HepG2 (cell line): ENCODE data around the gene JAKMIP2. TPM values are rescaled to one million over a fixed set of nuclear protein-coding genes. Genes with fewer than 3 reads are reported as not detected.

Experiments used
- DDIT3 ChIP-seq: sonication (generic); formaldehyde crosslinking; IDR thresholded peaks from 2 replicates; pipeline ENCODE4 v1.4.0; 2020; ENCODE audit warnings: mild to moderate bottlenecking, missing genetic modification reagents
- FOXP1 ChIP-seq, 2 experiments: fragments of 450-650 bp in 1 of 2; IDR thresholded peaks; 2 replicates each; pipeline ENCODE4 v1.6.1; 2017 to 2018; ENCODE audit warnings: antibody characterized with exemption in 1 of 2
- GATAD2A ChIP-seq: IDR thresholded peaks from 2 replicates; pipeline ENCODE4 v1.6.1; 2016
- MYC ChIP-seq: sonication (generic); formaldehyde crosslinking; IDR thresholded peaks from 2 replicates; pipeline ENCODE4 v1.9.0; 2021; ENCODE audit warnings: missing genetic modification reagents, borderline replicate concordance
- RARA ChIP-seq: IDR thresholded peaks from 2 replicates; pipeline ENCODE4 v1.6.1; 2016; ENCODE audit warnings: missing genetic modification reagents, missing compliant biosample characterization
- RERE ChIP-seq: IDR thresholded peaks from 2 replicates; pipeline ENCODE4 v1.6.1; 2016; ENCODE audit warnings: low read depth, missing genetic modification reagents, missing compliant biosample characterization
- SATB2 ChIP-seq: sonication (generic); formaldehyde crosslinking; IDR thresholded peaks from 2 replicates; pipeline ENCODE4 v1.5.0; 2020; ENCODE audit warnings: missing genetic modification reagents
- SETDB1 ChIP-seq: sonication (generic); formaldehyde crosslinking; IDR thresholded peaks from 2 replicates; pipeline ENCODE4 v1.5.1; 2020; ENCODE audit warnings: missing genetic modification reagents, mild to moderate bottlenecking, borderline replicate concordance
- SSRP1 ChIP-seq: IDR thresholded peaks from 2 replicates; pipeline ENCODE4 v1.6.1; 2016; ENCODE audit warnings: control low read depth
- TAF15 ChIP-seq: fragments of 200-400 bp; formaldehyde crosslinking; IDR thresholded peaks from one replicate; pipeline ENCODE4 v1.6.1; 2018; ENCODE audit warnings: mild to moderate bottlenecking, low read depth, low read length; ENCODE audit not compliant: poor library complexity, severe bottlenecking
- YY1 ChIP-seq: IDR thresholded peaks from 2 replicates; pipeline ENCODE4 v1.6.1; 2011; ENCODE audit warnings: low read length, low read depth, moderate library complexity, mild to moderate bottlenecking; ENCODE audit not compliant: insufficient read depth, insufficient replicate concordance
- ZNF225 ChIP-seq: sonication (generic); formaldehyde crosslinking; IDR thresholded peaks from 2 replicates; pipeline ENCODE4 v1.4.0; 2020; ENCODE audit warnings: mild to moderate bottlenecking, missing genetic modification reagents
- ZNF232 ChIP-seq: sonication (generic); formaldehyde crosslinking; IDR thresholded peaks from 2 replicates; pipeline ENCODE4 v1.4.0; 2020; ENCODE audit warnings: missing genetic modification reagents, borderline replicate concordance
- ZNF333 ChIP-seq: sonication (generic); formaldehyde crosslinking; IDR thresholded peaks from 2 replicates; pipeline ENCODE4 v1.4.0; 2020; ENCODE audit warnings: mild to moderate bottlenecking, missing genetic modification reagents, borderline replicate concordance
- ZNF549 ChIP-seq: sonication (generic); formaldehyde crosslinking; IDR thresholded peaks from 2 replicates; pipeline ENCODE4 v1.5.0; 2020; ENCODE audit warnings: missing genetic modification reagents
- ZNF552 ChIP-seq: sonication (generic); formaldehyde crosslinking; IDR thresholded peaks from 2 replicates; pipeline ENCODE4 v1.9.0; 2022; ENCODE audit warnings: missing genetic modification reagents, mild to moderate bottlenecking, borderline replicate concordance
- ZNF703 ChIP-seq: sonication (generic); formaldehyde crosslinking; IDR thresholded peaks from 2 replicates; pipeline ENCODE4 v1.5.1; 2020; ENCODE audit warnings: missing genetic modification reagents, mild to moderate bottlenecking, moderate library complexity, borderline replicate concordance
- ZNF724P ChIP-seq: sonication (generic); formaldehyde crosslinking; IDR thresholded peaks from 2 replicates; pipeline ENCODE4 v1.8.0; 2022; ENCODE audit warnings: missing genetic modification reagents, borderline replicate concordance
- ZNF749 ChIP-seq: sonication (generic); formaldehyde crosslinking; IDR thresholded peaks from 2 replicates; pipeline ENCODE4 v1.8.0; 2022; ENCODE audit warnings: mild to moderate bottlenecking, missing genetic modification reagents, moderate library complexity, borderline replicate concordance
- ZNF772 ChIP-seq: sonication (generic); formaldehyde crosslinking; IDR thresholded peaks from 2 replicates; pipeline ENCODE4 v1.5.0; 2020; ENCODE audit warnings: mild to moderate bottlenecking, missing genetic modification reagents
- ZNF891 ChIP-seq: sonication (generic); formaldehyde crosslinking; IDR thresholded peaks from 2 replicates; pipeline ENCODE4 v1.5.0; 2020; ENCODE audit warnings: mild to moderate bottlenecking, missing genetic modification reagents
- polyA plus RNA-seq, 8 experiments: library from polyadenylated mRNA; depleted of rRNA in 3 of 8; stranded (reverse) in 7 of 8; unstranded in 1 of 8; fragments of >200 nt; fragmentation: Illumina TruSeq in 4 of 8; extraction: Trizol in 4 of 8; gene quantifications; 2 replicates each; pipeline versions ENCODE4 v1.2.1 to v1.2.3, GENCODE V29; 2011 to 2016; ENCODE audit warnings: low read depth in 4 of 8, missing spikeins in 1 of 8, mixed read lengths in 1 of 8; ENCODE audit not compliant: insufficient read depth in 1 of 8
- total RNA-seq, 5 experiments: library from RNA; depleted of rRNA; stranded (reverse); fragments of >200 nt; fragmentation: Illumina TruSeq; extraction: Trizol; gene quantifications; 2 replicates each; pipeline ENCODE4 v1.2.3, GENCODE V29; 2016; ENCODE audit warnings: low read depth in 1 of 5

Gene JAKMIP2
- total and polyA plus RNA-seq, 2 of the 13 experiments (the other 11 are each of a cell fraction or from before 2014, with no cell fraction given), result 0.04 to 2.1 TPM

- TF ChIP-seq ZNF225 (CRISPR knock-in tag) (no peak), SSRP1 (CRISPR knock-in tag) (no peak), MYC (CRISPR knock-in tag) (no peak), SATB2 (CRISPR knock-in tag) (no peak), DDIT3 (CRISPR knock-in tag) (no peak), ZNF703 (CRISPR knock-in tag) (no peak), TAF15 (no peak), ZNF891 (CRISPR knock-in tag) (no peak), RERE (CRISPR knock-in tag) (no peak), RARA (CRISPR knock-in tag) (peak; percentile 26; the same call in 1 of the 2 replicates), ZNF724P (CRISPR knock-in tag) (no peak), ZNF549 (CRISPR knock-in tag) (peak; percentile 94), ZNF749 (CRISPR knock-in tag) (no peak), ZNF772 (CRISPR knock-in tag) (no peak), FOXP1 (IDR thresholded peaks at IDR 0.05) (no peak), FOXP1 (CRISPR knock-in tag; IDR thresholded peaks at IDR 0.05) (0 out of 2 replicates have a peak, but pooled peaks have one; percentile 21), ZNF552 (no peak), SETDB1 (CRISPR knock-in tag) (no peak), YY1 (peak; percentile 47), GATAD2A (peak; percentile 69; the same call in 1 of the 2 replicates), ZNF232 (no peak), ZNF333 (CRISPR knock-in tag) (no peak)
These were observed 123.2 kb downstream of the JAKMIP2 start (continued) for GRCh38 chr5:147659166-147659929.
